Neural progenitor cell (in vitro differentiated cells): ENCODE results near the gene TBC1D32. TPM values are rescaled to one million over a fixed set of nuclear protein-coding genes. Genes with fewer than 3 reads are reported as not detected.
"Not testable (repeated sequence)": the region's sequence is repeated elsewhere in the genome, so short reads cannot be mapped to it uniquely, and the experiment has no call there.

ENCODE experiments used
- DNase-seq: peaks from one replicate; pipeline ENCODE4 v3.0.0-alpha.2; 2016; ENCODE audit warnings: low spot score
- H2AFZ ChIP-seq: fragments of 200-600 bp; sonication (generic); replicated peaks from 2 replicates; pipeline ENCODE4 v1.6.1; 2016; ENCODE audit warnings: antibody characterized with exemption
- H3F3A ChIP-seq: fragments of 200-600 bp; sonication (generic); 2 replicates; pipeline ENCODE4 v1.6.1; 2016; ENCODE audit warnings: antibody characterized with exemption, low read depth
- H3K27ac ChIP-seq: fragments of 200-600 bp; sonication (generic); 2 replicates; pipeline ENCODE4 v1.5.1; 2016; ENCODE audit warnings: mild to moderate bottlenecking
- H3K27me3 ChIP-seq: fragments of 200-600 bp; sonication (generic); 2 replicates; pipeline ENCODE4 v1.6.1; 2016; ENCODE audit warnings: mild to moderate bottlenecking, moderate library complexity
- H3K36me3 ChIP-seq: fragments of 200-600 bp; sonication (generic); 2 replicates; pipeline ENCODE4 v1.5.1; 2016
- H3K4me1 ChIP-seq: fragments of 200-600 bp; sonication (generic); 2 replicates; pipeline ENCODE4 v1.6.1; 2016; ENCODE audit warnings: mixed run types
- H3K4me2 ChIP-seq: fragments of 200-600 bp; sonication (generic); 2 replicates; pipeline ENCODE4 v1.6.1; 2016
- H3K4me3 ChIP-seq: fragments of 200-600 bp; sonication (generic); 2 replicates; pipeline ENCODE4 v1.5.1; 2016
- H3K79me2 ChIP-seq: fragments of 200-600 bp; sonication (generic); 2 replicates; pipeline ENCODE4 v1.6.1; 2016; ENCODE audit warnings: low read depth
- H3K9ac ChIP-seq: fragments of 200-600 bp; sonication (generic); 2 replicates; pipeline ENCODE4 v1.6.1; 2016
- H3K9me3 ChIP-seq: fragments of 200-600 bp; sonication (generic); 2 replicates; pipeline ENCODE4 v1.5.1; 2016; ENCODE audit warnings: low read depth
- H4K20me1 ChIP-seq: fragments of 200-600 bp; sonication (generic); 2 replicates; pipeline ENCODE4 v1.6.1; 2016; ENCODE audit warnings: low read depth
- H3K27ac Mint-ChIP-seq: 3 replicates; pipeline ENCODE4 v1.8.0; 2021; ENCODE audit warnings: mixed read lengths
- H3K27me3 Mint-ChIP-seq: 2 replicates; pipeline ENCODE4 v1.8.0; 2022; ENCODE audit warnings: low read depth, mild to moderate bottlenecking, inconsistent platforms, moderate library complexity, mixed read lengths; ENCODE audit not compliant: insufficient read depth
- H3K36me3 Mint-ChIP-seq: 3 replicates; pipeline ENCODE4 v1.8.0; 2021; ENCODE audit warnings: mixed read lengths
- H3K4me1 Mint-ChIP-seq: 3 replicates; pipeline ENCODE4 v1.8.0; 2021; ENCODE audit warnings: mixed read lengths
- H3K4me3 Mint-ChIP-seq: 3 replicates; pipeline ENCODE4 v1.8.0; 2021; ENCODE audit warnings: mild to moderate bottlenecking, moderate library complexity, mixed read lengths
- H3K9me3 Mint-ChIP-seq: 3 replicates; pipeline ENCODE4 v1.8.0; 2020; ENCODE audit warnings: mixed read lengths
- CTCF ChIP-seq: fragments of 200-600 bp; sonication (generic); IDR thresholded peaks from 2 replicates; pipeline ENCODE4 v1.5.1; 2017; ENCODE audit warnings: antibody characterized with exemption, mild to moderate bottlenecking
- EZH2 ChIP-seq: fragments of 200-600 bp; sonication (generic); IDR thresholded peaks from 2 replicates; pipeline ENCODE4 v1.6.1; 2017; ENCODE audit warnings: antibody characterized with exemption, mild to moderate bottlenecking, moderate library complexity
- EZH2phosphoT487 ChIP-seq: fragments of 200-600 bp; sonication (generic); IDR thresholded peaks from 2 replicates; pipeline ENCODE4 v1.6.1; 2017; ENCODE audit warnings: antibody characterized with exemption
- total RNA-seq: library from RNA; depleted of rRNA; stranded (reverse); fragments of >200 nt; gene quantifications from 2 replicates; pipeline ENCODE4 v1.2.3, GENCODE V29; 2015; ENCODE audit warnings: low replicate concordance

Gene TBC1D32
- total RNA-seq, 1 donor from 2014 or later, result 29.7 TPM

- Histone ChIP-seq H3K27me3 (no peaks in the 10 kb centered on the region), H3K36me3 (peaks cover 4% of the 10 kb centered on the region), H3K79me2 (no peaks in the 10 kb centered on the region), H3K27ac (no peak overlapping the region), H3K4me2 (no peak overlapping the region), H3K4me1 (no peaks in the 10 kb centered on the region), H3K4me3 (no peak overlapping the region), H4K20me1 (no peaks in the 10 kb centered on the region), H2AFZ (no peak overlapping the region), H3K9me3 (no peaks in the 10 kb centered on the region), H3K9ac (no peak overlapping the region), H3F3A (no peaks in the 10 kb centered on the region)
- TF ChIP-seq EZH2phosphoT487 (no peak), CTCF (no peak), EZH2 (no peak)
- Mint-ChIP-seq H3K4me1 (no peaks in the 10 kb centered on the region), H3K36me3 (peaks cover 4% of the 10 kb centered on the region), H3K4me3 (no peak overlapping the region), H3K9me3 (peaks cover 3% of the 10 kb centered on the region), H3K27ac (no peak overlapping the region), H3K27me3 (peaks cover 2% of the 10 kb centered on the region)
- no peak for DNase-seq
Observed at GRCh38 chr6:121314381-121315112, 19.7 kb downstream of the TBC1D32 start.

- not testable (repeated sequence) for H3K9ac ChIP-seq, H3K27me3 ChIP-seq, H3K27ac ChIP-seq, H3F3A ChIP-seq, H3K4me3 Mint-ChIP-seq, H3K4me2 ChIP-seq, H2AFZ ChIP-seq, DNase-seq, H3K9me3 ChIP-seq, H3K4me1 Mint-ChIP-seq, H3K27ac Mint-ChIP-seq, H3K27me3 Mint-ChIP-seq, H3K36me3 Mint-ChIP-seq, H3K4me1 ChIP-seq, H3K36me3 ChIP-seq, H3K9me3 Mint-ChIP-seq, H3K79me2 ChIP-seq, H4K20me1 ChIP-seq, H3K4me3 ChIP-seq
Observed at GRCh38 chr6:121311814-121312213, 22.5 kb downstream of the TBC1D32 start.

GRCh38 chr6:121310495-121310894, 23.8 kb downstream of the TBC1D32 start:
- Histone ChIP-seq H3K27me3 (no peaks in the 10 kb centered on the region), H3K4me1 (no peaks in the 10 kb centered on the region), H3F3A (no peaks in the 10 kb centered on the region), H3K27ac (no peak overlapping the region), H3K4me2 (no peak overlapping the region), H2AFZ (no peak overlapping the region), H3K9me3 (no peaks in the 10 kb centered on the region), H4K20me1 (no peaks in the 10 kb centered on the region), H3K36me3 (no peaks in the 10 kb centered on the region), H3K9ac (no peak overlapping the region), H3K4me3 (no peak overlapping the region), H3K79me2 (no peaks in the 10 kb centered on the region)
- H3K36me3 Mint-ChIP-seq, result peaks cover 4% of the 10 kb centered on the region
- no peak for DNase-seq
- H3K4me3 Mint-ChIP-seq, result no peak overlapping the region
- no peaks in the 10 kb centered on the region for H3K4me1 Mint-ChIP-seq
- H3K27ac Mint-ChIP-seq, result no peak overlapping the region
- H3K9me3 Mint-ChIP-seq, result peaks cover 3% of the 10 kb centered on the region
- TF ChIP-seq EZH2 (no peak), CTCF (no peak), EZH2phosphoT487 (no peak)
- H3K27me3 Mint-ChIP-seq, result peaks cover 2% of the 10 kb centered on the region

- Histone ChIP-seq H3K9ac (no peak overlapping the region), H3K4me2 (no peak overlapping the region), H3F3A (no peaks in the 10 kb centered on the region), H3K27me3 (no peaks in the 10 kb centered on the region), H2AFZ (no peak overlapping the region), H3K9me3 (no peaks in the 10 kb centered on the region), H3K4me1 (no peaks in the 10 kb centered on the region), H3K36me3 (no peaks in the 10 kb centered on the region), H4K20me1 (no peaks in the 10 kb centered on the region), H3K79me2 (no peaks in the 10 kb centered on the region), H3K27ac (no peak overlapping the region), H3K4me3 (no peak overlapping the region)
- Mint-ChIP-seq H3K9me3 (peaks cover 3% of the 10 kb centered on the region), H3K4me1 (no peaks in the 10 kb centered on the region), H3K4me3 (no peak overlapping the region), H3K36me3 (peaks cover 4% of the 10 kb centered on the region), H3K27me3 (peaks cover 2% of the 10 kb centered on the region), H3K27ac (no peak overlapping the region)
- TF ChIP-seq CTCF, result no peak
- no peak for DNase-seq
Observed at GRCh38 chr6:121309768-121310469, 24.4 kb downstream of the TBC1D32 start.
